ENCODE results near the gene ZNF732.

Gene ZNF732

GRCh38 chr4:304969-305680 is at the start of gene ZNF732:
TSS of gene ZNF732 (minus strand) at chr4:305474. CDS start at chr4:305310, 164 bp downstream.
- Histone ChIP-seq H3K4me1 (ENCODE audit: low read length) (peaks cover 28% of the 10 kb centered on the region), H4K20me1 (ENCODE audit: insufficient read depth, low read length) (no peaks in the 10 kb centered on the region), H2AFZ (ENCODE audit: low read depth, low read length) (peak within 1 kb of the TSS; percentile 45; the same call in 1 of the 2 replicates), H3K27me3 (ENCODE audit: low read depth, low read length) (0 out of 2 replicates have a peak, but pooled peaks cover 5% of the 10 kb centered on the region), H3K4me2 (ENCODE audit: low read length) (peak within 1 kb of the TSS; percentile 56; the same call in 1 of the 2 replicates), H3K4me3 (ENCODE audit: low read length) (peak within 1 kb of the TSS; percentile 39; the same call in 1 of the 2 replicates), H3K79me2 (ENCODE audit: low read length) (no peaks in the 10 kb centered on the region), H3K9me3 (ENCODE audit: insufficient read depth, low read length) (peaks cover 33% of the 10 kb centered on the region), H3K27ac (ENCODE audit: low read length) (peak within 1 kb of the TSS; percentile 79), H3K9ac (ENCODE audit: low read length) (peak within 1 kb of the TSS; percentile 42; the same call in 1 of the 2 replicates), H3K36me3 (replicated peaks; ENCODE audit: low read depth, low read length) (peaks cover 10% of the 10 kb centered on the region)
- TF ChIP-seq CTCF (IDR thresholded peaks at IDR 0.05; ENCODE audit: low read depth, low read length) (no peak), EZH2phosphoT487 (IDR thresholded peaks at IDR 0.05; ENCODE audit: low read depth) (no peak)

DNA sequence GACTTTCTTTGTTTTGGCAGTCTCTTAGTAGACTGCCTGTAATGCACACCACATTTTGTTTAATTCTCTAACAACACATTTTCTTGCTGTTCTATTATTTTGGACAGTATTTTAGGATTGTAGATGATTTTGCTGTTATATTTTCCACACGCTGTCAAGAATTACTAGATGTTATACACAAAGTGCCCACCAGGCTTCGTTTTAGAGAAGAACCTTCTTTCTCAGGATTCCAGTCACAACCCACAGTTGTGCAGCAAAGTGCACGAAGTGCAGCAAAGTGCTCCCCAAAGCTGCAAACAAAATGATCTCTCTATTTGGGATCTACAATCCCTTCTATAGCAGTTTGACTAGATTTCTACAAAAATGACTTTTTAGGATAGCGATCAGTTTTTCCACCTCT is 34.7 kb upstream of the ZNF732 start:
- Histone ChIP-seq H3K27ac (ENCODE audit: low read length) (no peak overlapping the region), H3K36me3 (replicated peaks; ENCODE audit: low read depth, low read length) (no peaks in the 10 kb centered on the region), H4K20me1 (ENCODE audit: insufficient read depth, low read length) (no peaks in the 10 kb centered on the region), H3K4me3 (ENCODE audit: low read length) (no peak overlapping the region), H3K9ac (ENCODE audit: low read length) (no peak overlapping the region), H3K79me2 (ENCODE audit: low read length) (no peaks in the 10 kb centered on the region), H3K4me1 (ENCODE audit: low read length) (no peaks in the 10 kb centered on the region), H3K4me2 (ENCODE audit: low read length) (no peak overlapping the region), H3K9me3 (ENCODE audit: insufficient read depth, low read length) (0 out of 2 replicates have a peak, but pooled peaks cover 3% of the 10 kb centered on the region), H2AFZ (ENCODE audit: low read depth, low read length) (no peak overlapping the region), H3K27me3 (ENCODE audit: low read depth, low read length) (no peaks in the 10 kb centered on the region)
- TF ChIP-seq CTCF (IDR thresholded peaks at IDR 0.05; ENCODE audit: low read depth, low read length) (no peak), EZH2phosphoT487 (IDR thresholded peaks at IDR 0.05; ENCODE audit: low read depth) (no peak)

GRCh38 chr4:338759-339097 is 33.5 kb upstream of the ZNF732 start:
- H3K36me3 ChIP-seq (replicated peaks; ENCODE audit: low read depth, low read length), result no peaks in the 10 kb centered on the region
- 0 out of 2 replicates have a peak, but pooled peaks cover 3% of the 10 kb centered on the region for H3K9me3 ChIP-seq (ENCODE audit: insufficient read depth, low read length)
- no peaks in the 10 kb centered on the region for H4K20me1 ChIP-seq (ENCODE audit: insufficient read depth, low read length)
- no peak overlapping the region for H3K27ac ChIP-seq (ENCODE audit: low read length)
- H3K4me3 ChIP-seq (ENCODE audit: low read length), result no peak overlapping the region
- no peak overlapping the region for H3K4me2 ChIP-seq (ENCODE audit: low read length)
- no peaks in the 10 kb centered on the region for H3K79me2 ChIP-seq (ENCODE audit: low read length)
- H3K27me3 ChIP-seq (ENCODE audit: low read depth, low read length), result no peaks in the 10 kb centered on the region
- no peak overlapping the region for H2AFZ ChIP-seq (ENCODE audit: low read depth, low read length)
- TF ChIP-seq EZH2phosphoT487 (IDR thresholded peaks at IDR 0.05; ENCODE audit: low read depth) (no peak), CTCF (IDR thresholded peaks at IDR 0.05; ENCODE audit: low read depth, low read length) (no peak)
- no peaks in the 10 kb centered on the region for H3K4me1 ChIP-seq (ENCODE audit: low read length)
- no peak overlapping the region for H3K9ac ChIP-seq (ENCODE audit: low read length)

DNA sequence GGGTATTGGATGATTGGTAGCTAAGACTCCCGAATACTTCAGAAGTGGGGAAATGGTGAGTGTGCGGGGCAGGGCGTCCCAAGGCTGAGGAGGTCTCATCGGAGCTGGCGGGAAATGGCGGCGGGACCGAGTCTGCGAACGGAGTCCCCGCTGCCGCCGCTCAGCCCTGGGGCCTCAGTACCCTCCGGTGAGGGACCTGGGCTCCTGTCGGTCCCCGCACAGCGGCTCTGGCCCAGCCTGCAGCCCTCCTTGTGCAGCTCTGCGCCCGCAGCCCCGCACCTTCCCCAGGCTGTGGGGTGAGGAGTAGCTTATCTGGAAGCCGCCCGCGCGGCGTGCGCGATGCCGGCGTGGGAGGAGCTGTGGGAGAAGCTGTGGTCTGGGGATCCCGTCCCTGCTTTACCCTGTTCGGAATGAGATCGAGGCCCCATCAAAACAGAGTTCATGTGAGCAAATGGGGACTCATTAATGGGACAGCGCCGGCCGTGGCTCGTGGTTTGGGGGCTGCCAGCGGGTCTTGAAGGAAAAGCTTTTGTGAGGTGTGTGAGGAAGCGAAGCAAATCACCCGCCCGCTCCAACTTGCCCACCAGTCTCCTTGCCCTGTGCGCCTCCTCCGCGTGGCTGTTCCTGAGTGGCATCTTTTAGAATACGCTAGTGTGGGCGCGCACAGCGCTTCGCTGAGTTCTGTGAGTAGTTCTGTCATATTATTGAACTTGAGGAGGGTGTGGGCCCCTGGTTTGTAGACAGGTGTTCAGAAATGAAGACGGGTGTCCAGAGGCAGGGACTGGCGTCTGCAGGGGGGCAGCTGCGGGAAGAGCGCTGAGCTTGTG is 32.9 kb upstream of the ZNF732 start:
- Histone ChIP-seq H3K79me2 (ENCODE audit: low read length) (no peaks in the 10 kb centered on the region), H3K4me2 (ENCODE audit: low read length) (no peak overlapping the region), H4K20me1 (ENCODE audit: insufficient read depth, low read length) (no peaks in the 10 kb centered on the region), H3K4me1 (ENCODE audit: low read length) (no peaks in the 10 kb centered on the region), H2AFZ (ENCODE audit: low read depth, low read length) (no peak overlapping the region), H3K4me3 (ENCODE audit: low read length) (peak overlapping the region; percentile 51; the same call in 1 of the 2 replicates), H3K9me3 (ENCODE audit: insufficient read depth, low read length) (0 out of 2 replicates have a peak, but pooled peaks cover 3% of the 10 kb centered on the region), H3K9ac (ENCODE audit: low read length) (no peak overlapping the region), H3K27me3 (ENCODE audit: low read depth, low read length) (no peaks in the 10 kb centered on the region), H3K36me3 (replicated peaks; ENCODE audit: low read depth, low read length) (no peaks in the 10 kb centered on the region), H3K27ac (ENCODE audit: low read length) (no peak overlapping the region)
- no peak for TF ChIP-seq EZH2phosphoT487 (IDR thresholded peaks at IDR 0.05; ENCODE audit: low read depth)
- no peak for TF ChIP-seq CTCF (IDR thresholded peaks at IDR 0.05; ENCODE audit: low read depth, low read length)

All from OCI-LY3 (cell line).